ENCODE data around the gene MLLT6.

MLLT6 gene

DNA sequence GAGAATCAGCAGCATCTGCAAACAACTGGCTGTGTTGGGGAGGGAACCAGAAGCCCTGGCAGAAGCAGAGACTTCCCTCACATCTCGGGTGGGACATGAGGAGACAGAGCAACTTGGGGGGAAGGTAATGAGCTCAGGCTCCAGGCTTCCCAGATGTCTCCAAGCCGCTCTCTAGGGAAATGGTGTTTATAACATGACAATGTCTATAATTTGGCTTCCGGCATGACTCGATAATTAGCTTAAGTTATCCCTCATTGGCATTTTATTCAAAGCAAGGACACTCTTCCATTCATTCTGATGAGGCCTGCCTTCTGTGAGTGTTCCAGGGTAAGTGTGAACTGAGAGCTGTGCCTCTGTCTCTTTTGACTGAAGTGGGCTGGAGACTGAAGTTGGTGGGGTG lies 14.7 kb upstream of the MLLT6 start:
- H2BK15ac ChIP-seq (ENCODE audit: low read depth, poor library complexity, severe bottlenecking): no peak overlapping the region
- no peak overlapping the region for H3K18ac ChIP-seq (ENCODE audit: low read depth in 1 of 2, low read length in 2 of 2)
- no peaks in the 10 kb centered on the region for H3K36me3 ChIP-seq (ENCODE audit: control insufficient read depth in 1 of 2, insufficient read depth in 2 of 2, low read depth in 1 of 2, low read length in 2 of 2)
- no peak overlapping the region for H3K4ac ChIP-seq (ENCODE audit: low read depth in 1 of 2, low read length in 2 of 2)
- H3K79me1 ChIP-seq (replicated peaks; ENCODE audit: low read length, poor library complexity, severe bottlenecking): no peaks in the 10 kb centered on the region
- no peak overlapping the region for H2BK120ac ChIP-seq (ENCODE audit: low read depth, low read length)
- no peak overlapping the region for H3K4me2 ChIP-seq (ENCODE audit: low read length, poor library complexity, severe bottlenecking)
- no peak overlapping the region for H3K27ac ChIP-seq (ENCODE audit: low read length, poor library complexity, severe bottlenecking)
- no peak overlapping the region for H3K9ac ChIP-seq (ENCODE audit: low read length)
- no peak overlapping the region for H4K8ac ChIP-seq (ENCODE audit: low read length)
- H2AK5ac ChIP-seq (ENCODE audit: low read length, severe bottlenecking): no peak overlapping the region
- H4K91ac ChIP-seq (ENCODE audit: low read length): no peak overlapping the region
- no peak for DNase-seq
- no peak overlapping the region for H3K4me3 ChIP-seq (ENCODE audit: insufficient read depth in 1 of 2, low read depth in 1 of 2, low read length in 2 of 2)
- H2BK5ac ChIP-seq (ENCODE audit: low read depth, low read length, poor library complexity, severe bottlenecking): no peak overlapping the region
- 90% methylated on average over 3 of the region's 4 CpGs for WGBS
- no peak overlapping the region for H3K23ac ChIP-seq (ENCODE audit: low read length in 2 of 2)
- H2BK12ac ChIP-seq (ENCODE audit: low read length in 2 of 2): no peak overlapping the region
- H3K14ac ChIP-seq (ENCODE audit: low read length in 2 of 2): no peak overlapping the region
- H2AFZ ChIP-seq (ENCODE audit: low read depth, low read length): no peak overlapping the region
- no peaks in the 10 kb centered on the region for H3K4me1 ChIP-seq (ENCODE audit: control insufficient read depth, insufficient read depth, low read depth, low read length)
- peaks cover 0 to 23% of the 10 kb centered on the region in 2 experiments for H3K27me3 ChIP-seq (ENCODE audit: control insufficient read depth in 1 of 2, insufficient read depth in 1 of 2, low read length in 2 of 2)
- no peaks in the 10 kb centered on the region for H3K9me3 ChIP-seq (ENCODE audit: control insufficient read depth, low read length)

- H2AFZ ChIP-seq (ENCODE audit: low read depth, low read length): no peak overlapping the region
- peaks cover 0 to 23% of the 10 kb centered on the region in 2 experiments for H3K27me3 ChIP-seq (ENCODE audit: control insufficient read depth in 1 of 2, insufficient read depth in 1 of 2, low read length in 2 of 2)
- WGBS: 77% methylated on average over 4 of the region's 4 CpGs
- no peak overlapping the region for H3K4me3 ChIP-seq (ENCODE audit: insufficient read depth in 1 of 2, low read depth in 1 of 2, low read length in 2 of 2)
- H3K79me1 ChIP-seq (replicated peaks; ENCODE audit: low read length, poor library complexity, severe bottlenecking): no peaks in the 10 kb centered on the region
- H3K9me3 ChIP-seq (ENCODE audit: control insufficient read depth, low read length): no peaks in the 10 kb centered on the region
- no peak overlapping the region for H3K14ac ChIP-seq (ENCODE audit: low read length in 2 of 2)
- no peaks in the 10 kb centered on the region for H3K4me1 ChIP-seq (ENCODE audit: control insufficient read depth, insufficient read depth, low read depth, low read length)
- no peaks in the 10 kb centered on the region for H3K36me3 ChIP-seq (ENCODE audit: control insufficient read depth in 1 of 2, insufficient read depth in 2 of 2, low read depth in 1 of 2, low read length in 2 of 2)
- DNase-seq: no peak
- H2BK120ac ChIP-seq (ENCODE audit: low read depth, low read length): no peak overlapping the region
- no peak overlapping the region for H2BK15ac ChIP-seq (ENCODE audit: low read depth, poor library complexity, severe bottlenecking)
- H4K8ac ChIP-seq (ENCODE audit: low read length): no peak overlapping the region
- H3K27ac ChIP-seq (ENCODE audit: low read length, poor library complexity, severe bottlenecking): no peak overlapping the region
- H2BK5ac ChIP-seq (ENCODE audit: low read depth, low read length, poor library complexity, severe bottlenecking): no peak overlapping the region
- no peak overlapping the region for H3K23ac ChIP-seq (ENCODE audit: low read length in 2 of 2)
- H3K9ac ChIP-seq (ENCODE audit: low read length): no peak overlapping the region
- H2AK5ac ChIP-seq (ENCODE audit: low read length, severe bottlenecking): no peak overlapping the region
- H3K18ac ChIP-seq (ENCODE audit: low read depth in 1 of 2, low read length in 2 of 2): no peak overlapping the region
- H3K4ac ChIP-seq (ENCODE audit: low read depth in 1 of 2, low read length in 2 of 2): no peak overlapping the region
- H2BK12ac ChIP-seq (ENCODE audit: low read length in 2 of 2): no peak overlapping the region
- H3K4me2 ChIP-seq (ENCODE audit: low read length, poor library complexity, severe bottlenecking): no peak overlapping the region
- H4K91ac ChIP-seq (ENCODE audit: low read length): no peak overlapping the region
Observed at GRCh38 chr17:38691154-38691553, 13.9 kb upstream of the MLLT6 start.

- Histone ChIP-seq H2BK5ac (ENCODE audit: low read depth, low read length, poor library complexity, severe bottlenecking) (no peak overlapping the region), H2AFZ (ENCODE audit: low read depth, low read length) (no peak overlapping the region), H3K9ac (ENCODE audit: low read length) (peak overlapping the region; percentile 60), H3K27ac (ENCODE audit: low read length, poor library complexity, severe bottlenecking) (no peak overlapping the region), H3K18ac (ENCODE audit: low read depth in 1 of 2, low read length in 2 of 2) (no peak overlapping the region), H2BK15ac (ENCODE audit: low read depth, poor library complexity, severe bottlenecking) (no peak overlapping the region), H4K8ac (ENCODE audit: low read length) (no peak overlapping the region), H2BK12ac (ENCODE audit: low read length in 2 of 2) (no peak overlapping the region), H3K23ac (ENCODE audit: low read length in 2 of 2) (no peak overlapping the region), H3K4me2 (ENCODE audit: low read length, poor library complexity, severe bottlenecking) (no peak overlapping the region), H2BK120ac (ENCODE audit: low read depth, low read length) (no peak overlapping the region), H3K4me1 (ENCODE audit: control insufficient read depth, insufficient read depth, low read depth, low read length) (no peaks in the 10 kb centered on the region), H3K36me3 (ENCODE audit: control insufficient read depth in 1 of 2, insufficient read depth in 2 of 2, low read depth in 1 of 2, low read length in 2 of 2) (no peaks in the 10 kb centered on the region), H2AK5ac (ENCODE audit: low read length, severe bottlenecking) (no peak overlapping the region), H3K27me3 (ENCODE audit: control insufficient read depth in 1 of 2, insufficient read depth in 1 of 2, low read length in 2 of 2) (peaks cover 0 to 33% of the 10 kb centered on the region in 2 experiments), H3K9me3 (ENCODE audit: control insufficient read depth, low read length) (no peaks in the 10 kb centered on the region), H3K14ac (ENCODE audit: low read length in 2 of 2) (no peak overlapping the region), H4K91ac (ENCODE audit: low read length) (peak overlapping the region; percentile 21), H3K79me1 (replicated peaks; ENCODE audit: low read length, poor library complexity, severe bottlenecking) (no peaks in the 10 kb centered on the region), H3K4me3 (ENCODE audit: insufficient read depth in 1 of 2, low read depth in 1 of 2, low read length in 2 of 2) (peak overlapping the region in 1 of 2 experiments; percentile 16), H3K4ac (ENCODE audit: low read depth in 1 of 2, low read length in 2 of 2) (no peak overlapping the region)
- peak; percentile 17 for DNase-seq
- WGBS: 82% methylated on average over 12 of the region's 12 CpGs
Observed at GRCh38 chr17:38693700-38694329, 11.3 kb upstream of the MLLT6 start.

DNA sequence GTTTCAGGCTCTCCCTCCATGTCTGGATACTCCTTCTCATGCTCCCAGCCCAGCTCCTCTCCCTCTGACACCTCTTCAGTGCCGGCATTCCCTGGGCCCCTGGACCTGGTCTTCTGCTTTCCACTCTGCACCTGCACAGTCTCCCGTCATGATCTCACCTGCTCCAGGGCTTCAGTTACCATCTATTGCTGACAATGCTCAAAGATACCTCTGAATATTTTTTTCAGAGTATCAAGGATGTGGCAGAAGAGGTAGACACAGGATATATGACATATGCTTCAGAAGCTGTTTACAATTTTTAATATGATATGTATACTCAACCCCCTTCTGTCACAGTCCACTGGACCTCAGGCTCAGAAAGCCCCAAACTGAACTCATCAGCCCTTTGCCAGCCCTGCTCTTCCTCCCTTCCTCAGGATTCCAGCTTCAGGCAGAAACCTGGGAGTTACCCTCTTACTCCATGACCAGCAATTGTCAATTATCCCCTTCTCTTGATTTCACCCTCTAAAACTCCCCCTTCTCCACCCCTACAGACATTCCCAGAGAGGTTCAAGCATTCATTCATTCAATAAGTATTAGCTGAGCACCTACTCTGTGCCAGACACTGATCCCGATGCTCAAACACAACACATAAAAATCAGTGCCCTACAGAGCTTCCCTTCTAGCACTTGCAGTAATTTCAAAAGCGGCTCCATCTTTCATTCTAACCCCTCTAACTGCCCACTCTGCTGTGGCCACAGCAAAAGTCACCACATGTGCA lies 7.8 kb upstream of the MLLT6 start:
- H4K91ac ChIP-seq (ENCODE audit: low read length): no peak overlapping the region
- H2BK15ac ChIP-seq (ENCODE audit: low read depth, poor library complexity, severe bottlenecking): no peak overlapping the region
- no peak overlapping the region for H3K4ac ChIP-seq (ENCODE audit: low read depth in 1 of 2, low read length in 2 of 2)
- no peak overlapping the region for H3K4me2 ChIP-seq (ENCODE audit: low read length, poor library complexity, severe bottlenecking)
- WGBS: 84% methylated on average over 3 of the region's 4 CpGs
- no peak overlapping the region for H3K23ac ChIP-seq (ENCODE audit: low read length in 2 of 2)
- no peak overlapping the region for H3K9ac ChIP-seq (ENCODE audit: low read length)
- no peak overlapping the region for H2BK12ac ChIP-seq (ENCODE audit: low read length in 2 of 2)
- H2BK120ac ChIP-seq (ENCODE audit: low read depth, low read length): no peak overlapping the region
- no peaks in the 10 kb centered on the region for H3K79me1 ChIP-seq (replicated peaks; ENCODE audit: low read length, poor library complexity, severe bottlenecking)
- H3K14ac ChIP-seq (ENCODE audit: low read length in 2 of 2): no peak overlapping the region
- no peak for DNase-seq
- H3K18ac ChIP-seq (ENCODE audit: low read depth in 1 of 2, low read length in 2 of 2): no peak overlapping the region
- no peaks in the 10 kb centered on the region for H3K9me3 ChIP-seq (ENCODE audit: control insufficient read depth, low read length)
- H2BK5ac ChIP-seq (ENCODE audit: low read depth, low read length, poor library complexity, severe bottlenecking): no peak overlapping the region
- H3K27ac ChIP-seq (ENCODE audit: low read length, poor library complexity, severe bottlenecking): no peak overlapping the region
- H2AK5ac ChIP-seq (ENCODE audit: low read length, severe bottlenecking): no peak overlapping the region
- no peaks in the 10 kb centered on the region for H3K36me3 ChIP-seq (ENCODE audit: control insufficient read depth in 1 of 2, insufficient read depth in 2 of 2, low read depth in 1 of 2, low read length in 2 of 2)
- H3K4me1 ChIP-seq (ENCODE audit: control insufficient read depth, insufficient read depth, low read depth, low read length): peaks cover 10% of the 10 kb centered on the region
- no peak overlapping the region for H3K4me3 ChIP-seq (ENCODE audit: insufficient read depth in 1 of 2, low read depth in 1 of 2, low read length in 2 of 2)
- H4K8ac ChIP-seq (ENCODE audit: low read length): no peak overlapping the region
- H3K27me3 ChIP-seq (ENCODE audit: control insufficient read depth in 1 of 2, insufficient read depth in 1 of 2, low read length in 2 of 2): peaks cover 0 to 26% of the 10 kb centered on the region in 2 experiments
- H2AFZ ChIP-seq (ENCODE audit: low read depth, low read length): no peak overlapping the region
